ENCODE measurements around the gene RAB11FIP4.

Gene RAB11FIP4

GRCh38 chr17:31536451-31536850 lies 145.0 kb downstream of the RAB11FIP4 start:
- Histone ChIP-seq H3K27me3 (ENCODE audit: insufficient read depth, poor library complexity, severe bottlenecking) (no peaks in the 10 kb centered on the region), H3K27ac (replicated peaks) (no peak overlapping the region), H3K4me3 (replicated peaks; ENCODE audit: insufficient read depth, low read length) (no peak overlapping the region)
- TF ChIP-seq CTCF (IDR thresholded peaks at IDR 0.05; ENCODE audit: insufficient read depth, low read length) (no peak), GABPA (IDR thresholded peaks at IDR 0.05; ENCODE audit: low read depth) (no peak), POLR2AphosphoS5 (IDR thresholded peaks at IDR 0.05; ENCODE audit: low read depth) (no peak), SPI1 (IDR thresholded peaks at IDR 0.05; ENCODE audit: borderline replicate concordance, low read depth) (no peak), REST (IDR thresholded peaks at IDR 0.05; ENCODE audit: insufficient replicate concordance, low read depth) (no peak)
- no peak for DNase-seq (ENCODE audit: low read depth in 1 of 2, low spot score in 1 of 2)

- H3K27me3 ChIP-seq (ENCODE audit: insufficient read depth, poor library complexity, severe bottlenecking) = no peaks in the 10 kb centered on the region
- TF ChIP-seq REST (IDR thresholded peaks at IDR 0.05; ENCODE audit: insufficient replicate concordance, low read depth) = peak; percentile 40
- TF ChIP-seq POLR2AphosphoS5 (IDR thresholded peaks at IDR 0.05; ENCODE audit: low read depth) = no peak
- TF ChIP-seq CTCF (IDR thresholded peaks at IDR 0.05; ENCODE audit: insufficient read depth, low read length) = no peak
- TF ChIP-seq GABPA (IDR thresholded peaks at IDR 0.05; ENCODE audit: low read depth) = no peak
- TF ChIP-seq SPI1 (IDR thresholded peaks at IDR 0.05; ENCODE audit: borderline replicate concordance, low read depth) = no peak
- no peak overlapping the region for H3K27ac ChIP-seq (replicated peaks)
- no peak overlapping the region for H3K4me3 ChIP-seq (replicated peaks; ENCODE audit: insufficient read depth, low read length)
- DNase-seq (ENCODE audit: low read depth in 1 of 2, low spot score in 1 of 2) = no peak
Observed at GRCh38 chr17:31537565-31538011, 146.1 kb downstream of the RAB11FIP4 start.

GRCh38 chr17:31538080-31538762 lies 146.7 kb downstream of the RAB11FIP4 start:
- no peak overlapping the region for H3K27ac ChIP-seq (replicated peaks)
- no peak overlapping the region for H3K4me3 ChIP-seq (replicated peaks; ENCODE audit: insufficient read depth, low read length)
- DNase-seq (ENCODE audit: low read depth in 1 of 2, low spot score in 1 of 2) = no peak
- no peaks in the 10 kb centered on the region for H3K27me3 ChIP-seq (ENCODE audit: insufficient read depth, poor library complexity, severe bottlenecking)
- TF ChIP-seq POLR2AphosphoS5 (IDR thresholded peaks at IDR 0.05; ENCODE audit: low read depth) (no peak), SPI1 (IDR thresholded peaks at IDR 0.05; ENCODE audit: borderline replicate concordance, low read depth) (no peak), CTCF (IDR thresholded peaks at IDR 0.05; ENCODE audit: insufficient read depth, low read length) (no peak), GABPA (IDR thresholded peaks at IDR 0.05; ENCODE audit: low read depth) (no peak), REST (IDR thresholded peaks at IDR 0.05; ENCODE audit: insufficient replicate concordance, low read depth) (no peak)
